Eye (tissue), 1 donor: Measurements from ENCODE around the gene NFIX.

Source experiments
- DNase-seq: peaks from one replicate; pipeline ENCODE4 v3.0.0-alpha.2; 2015

Gene NFIX

DNA sequence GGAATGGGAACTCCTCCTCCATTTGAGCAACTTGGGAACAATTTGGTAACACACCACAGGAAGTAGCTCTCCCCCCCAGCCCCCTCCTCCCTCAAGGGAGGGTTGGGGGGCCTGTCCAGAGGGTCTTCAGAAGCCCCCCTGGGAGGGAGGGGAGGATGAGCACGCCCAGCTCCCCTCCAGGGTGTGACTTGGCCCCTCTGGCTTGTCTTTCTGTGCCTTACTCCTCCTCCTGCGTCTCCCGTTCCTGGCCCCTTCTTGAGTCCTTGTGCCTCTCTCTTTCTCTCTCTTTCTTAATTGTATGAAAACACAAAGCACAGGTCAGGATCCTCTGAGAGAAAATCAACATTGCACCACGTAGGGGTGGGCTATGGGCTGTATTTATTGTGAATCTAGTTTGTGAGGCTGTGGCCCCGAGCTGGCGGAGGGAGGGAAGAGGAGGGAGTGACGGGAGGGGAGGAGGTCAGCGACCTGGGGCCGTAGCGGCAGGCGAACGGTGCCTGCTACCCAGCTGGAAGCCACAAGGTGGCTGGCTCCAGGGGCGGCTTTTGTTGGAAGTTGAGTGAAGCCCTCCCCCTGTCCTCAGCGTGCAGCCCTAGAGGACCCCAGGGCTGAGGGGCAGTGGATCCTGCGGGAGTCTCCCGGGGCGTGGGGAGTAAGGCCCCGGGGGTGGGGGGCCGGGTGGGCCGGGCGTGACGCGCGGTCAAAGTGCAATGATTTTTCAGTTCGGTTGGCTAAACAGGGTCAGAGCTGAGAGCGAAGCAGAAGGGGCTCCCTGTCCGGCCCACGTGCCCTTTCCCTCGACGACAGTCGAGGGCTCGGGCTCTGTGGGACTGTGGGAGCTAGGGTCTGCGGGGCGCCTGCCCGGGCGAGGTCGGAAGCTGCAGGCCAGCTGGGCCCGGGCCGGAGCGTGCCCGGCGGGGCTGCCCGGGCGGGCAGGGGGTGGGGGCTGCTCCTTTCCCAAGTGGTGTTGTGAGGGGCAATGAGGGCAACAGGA, 101.0 kb downstream of the NFIX start:
- DNase-seq: peak; percentile 70

DNA sequence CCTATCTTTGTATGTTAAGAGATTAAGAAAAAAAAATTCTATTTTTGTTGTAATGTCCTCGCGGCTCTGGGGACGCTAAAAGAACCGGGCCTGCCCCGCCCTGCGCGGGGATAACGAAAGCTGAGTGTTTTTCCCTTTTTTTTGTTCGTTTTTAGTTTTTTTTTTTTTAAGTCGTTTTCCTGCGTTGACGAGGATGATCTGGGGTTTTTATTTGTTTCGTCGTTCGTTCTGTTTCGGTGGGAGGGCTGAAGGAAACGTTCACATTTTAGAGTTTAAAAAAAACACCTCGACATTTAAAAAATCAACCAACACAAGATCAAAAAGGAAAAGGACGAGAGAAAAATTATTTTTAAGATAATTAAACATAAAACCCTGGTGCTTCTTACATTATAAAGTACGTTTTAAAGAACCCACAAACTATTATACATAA, 101.8 kb downstream of the NFIX start:
- DNase-seq: peak; percentile 57

DNA sequence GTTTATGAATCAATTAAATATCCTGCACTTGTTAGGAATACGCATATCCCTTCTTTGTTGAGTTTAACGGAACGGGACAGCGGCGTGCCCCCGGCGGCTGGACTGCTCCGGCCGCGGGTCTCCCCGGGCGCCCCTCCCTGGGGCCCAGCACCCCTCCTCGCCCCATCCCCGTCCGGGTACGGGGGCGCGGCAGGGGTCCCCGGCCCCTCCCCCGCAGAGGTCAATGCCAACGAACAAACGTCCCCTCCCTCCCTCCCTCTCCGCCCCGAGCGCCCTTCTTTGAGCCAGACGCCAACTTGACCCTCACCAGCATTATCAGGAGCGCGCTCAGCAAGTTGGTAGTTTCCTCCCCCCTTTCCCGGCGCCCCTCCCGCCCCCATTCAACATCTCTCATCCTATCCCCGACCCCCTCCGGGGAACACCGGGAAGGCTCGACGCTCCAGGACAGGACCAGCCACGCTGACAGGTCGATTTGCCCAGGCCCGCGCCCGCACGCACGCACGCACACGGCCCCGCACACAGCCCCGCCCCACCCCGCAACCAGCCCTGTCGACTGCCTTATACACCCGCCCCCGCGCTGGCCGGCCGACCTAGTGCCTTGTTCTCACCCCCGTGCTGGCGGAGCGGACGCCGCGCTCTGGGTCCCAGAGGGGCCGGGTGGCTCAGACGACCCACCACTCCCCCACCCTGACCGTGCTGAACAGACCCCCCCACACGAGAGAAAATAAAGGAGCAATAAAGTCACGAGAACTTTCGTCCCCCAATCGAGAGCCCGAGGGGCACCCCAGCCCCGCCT, 102.4 kb downstream of the NFIX start:
- no peak for DNase-seq

DNA sequence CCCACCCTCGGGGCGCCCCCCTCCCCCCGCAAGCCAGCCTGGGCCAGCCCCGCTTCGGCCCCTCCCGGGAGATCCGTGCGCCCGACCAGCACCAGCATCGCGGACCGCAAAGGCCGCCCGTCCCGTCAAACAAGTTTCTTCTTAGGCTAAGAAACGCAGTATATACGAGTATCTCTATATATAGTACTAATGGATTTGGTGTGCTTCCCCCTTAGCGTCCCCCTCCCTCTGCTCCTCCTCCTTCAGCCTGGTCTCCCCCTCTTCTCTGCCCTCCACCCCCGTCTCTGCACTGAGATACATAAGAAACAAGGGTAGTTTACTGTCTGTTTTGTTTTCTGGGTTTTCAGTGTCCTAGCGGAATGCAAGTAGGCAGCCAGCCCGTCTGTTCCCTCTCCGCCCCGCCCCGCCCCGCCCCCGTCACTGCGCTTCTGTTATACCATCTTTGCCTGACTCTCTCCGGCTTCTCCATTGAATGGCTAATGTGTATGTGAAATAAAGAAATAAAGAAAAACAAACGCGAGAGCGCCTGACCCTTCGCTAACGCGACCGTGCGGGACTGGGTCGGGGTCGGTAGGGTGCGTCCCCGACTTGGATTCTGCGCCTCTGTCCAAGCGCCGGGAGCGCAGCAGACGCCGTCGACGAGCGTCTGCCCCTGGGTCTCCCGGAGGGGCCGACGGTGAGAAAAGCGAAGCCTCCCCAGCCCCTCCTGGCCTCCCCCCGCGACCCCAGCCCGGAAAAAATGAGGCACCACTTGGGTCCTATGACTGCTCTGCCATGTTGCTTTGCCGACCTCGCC, 103.2 kb downstream of the NFIX start:
- peak; percentile 68 for DNase-seq

DNA sequence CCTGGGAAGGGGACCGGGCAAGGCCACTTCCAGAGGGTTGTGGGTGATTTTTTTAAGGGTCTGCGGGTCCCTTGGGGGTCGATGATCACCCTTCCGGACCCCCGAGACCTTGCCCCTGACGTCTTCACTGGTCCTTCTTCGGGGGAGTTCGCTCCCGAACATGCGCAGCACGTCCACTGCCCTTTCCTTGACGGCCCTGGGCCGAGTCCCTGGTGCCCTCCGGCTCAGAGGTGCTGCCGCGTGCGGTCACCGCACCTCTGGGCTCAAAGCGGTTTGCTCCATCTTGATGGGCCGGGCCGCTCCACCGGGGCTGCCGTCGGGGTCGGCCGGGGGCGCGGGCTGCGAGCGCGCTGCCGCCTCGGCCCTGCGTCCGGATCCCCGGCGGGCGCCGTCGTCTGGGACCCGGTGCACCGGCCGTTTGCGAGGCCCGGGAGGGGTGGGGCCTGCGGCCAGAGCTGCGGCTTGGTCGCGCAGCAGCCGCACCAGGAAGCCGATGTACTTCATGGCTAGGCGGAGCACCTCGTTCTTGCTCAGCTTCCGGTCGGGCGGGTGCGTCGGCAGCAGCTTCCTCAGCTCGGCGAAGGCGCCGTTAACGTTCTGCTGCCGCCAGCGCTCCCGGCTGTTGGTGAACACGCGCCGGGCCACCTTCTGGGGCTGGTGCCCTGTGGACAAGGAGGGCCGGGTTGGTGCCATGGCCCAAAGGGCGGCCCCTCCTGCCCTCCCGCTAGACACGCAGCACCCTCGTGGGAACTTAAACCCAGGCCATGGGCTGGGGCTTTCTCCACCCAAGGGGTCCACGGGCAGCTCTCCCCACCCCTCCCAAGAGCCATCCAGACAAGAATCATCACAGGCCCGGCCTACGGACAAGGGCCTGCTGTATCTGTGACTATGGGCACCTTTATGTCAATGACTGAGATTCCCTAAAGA, 104.1 kb downstream of the NFIX start:
- peak; percentile 51 for DNase-seq

DNA sequence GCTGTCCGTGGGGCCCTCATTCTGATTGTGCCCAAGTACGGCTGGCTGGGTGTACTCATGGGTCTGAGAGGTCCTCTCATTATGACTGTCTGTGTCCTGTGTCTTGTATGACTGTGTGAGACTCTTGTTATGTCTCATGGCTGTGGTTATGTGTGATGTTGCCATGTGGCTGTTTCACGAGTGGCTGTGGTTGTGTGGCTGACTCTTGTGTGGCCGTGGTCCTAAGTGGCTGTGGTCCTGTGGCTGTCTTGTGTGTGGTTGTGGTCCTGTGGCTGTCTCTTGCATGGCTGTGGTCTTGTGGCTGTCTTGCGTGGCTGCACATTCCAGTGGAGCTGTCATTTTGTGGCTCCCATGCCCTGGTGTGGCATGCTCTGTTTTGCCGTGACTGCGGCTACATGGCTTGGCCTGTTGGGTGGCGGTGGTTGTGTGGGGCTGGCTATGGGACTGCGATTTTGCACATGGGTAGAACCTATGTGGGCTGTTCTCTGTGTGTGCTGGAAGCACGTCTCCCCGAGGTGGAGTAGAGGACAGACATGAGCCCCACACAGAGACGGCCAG, 104.8 kb downstream of the NFIX start:
- no peak for DNase-seq

DNA sequence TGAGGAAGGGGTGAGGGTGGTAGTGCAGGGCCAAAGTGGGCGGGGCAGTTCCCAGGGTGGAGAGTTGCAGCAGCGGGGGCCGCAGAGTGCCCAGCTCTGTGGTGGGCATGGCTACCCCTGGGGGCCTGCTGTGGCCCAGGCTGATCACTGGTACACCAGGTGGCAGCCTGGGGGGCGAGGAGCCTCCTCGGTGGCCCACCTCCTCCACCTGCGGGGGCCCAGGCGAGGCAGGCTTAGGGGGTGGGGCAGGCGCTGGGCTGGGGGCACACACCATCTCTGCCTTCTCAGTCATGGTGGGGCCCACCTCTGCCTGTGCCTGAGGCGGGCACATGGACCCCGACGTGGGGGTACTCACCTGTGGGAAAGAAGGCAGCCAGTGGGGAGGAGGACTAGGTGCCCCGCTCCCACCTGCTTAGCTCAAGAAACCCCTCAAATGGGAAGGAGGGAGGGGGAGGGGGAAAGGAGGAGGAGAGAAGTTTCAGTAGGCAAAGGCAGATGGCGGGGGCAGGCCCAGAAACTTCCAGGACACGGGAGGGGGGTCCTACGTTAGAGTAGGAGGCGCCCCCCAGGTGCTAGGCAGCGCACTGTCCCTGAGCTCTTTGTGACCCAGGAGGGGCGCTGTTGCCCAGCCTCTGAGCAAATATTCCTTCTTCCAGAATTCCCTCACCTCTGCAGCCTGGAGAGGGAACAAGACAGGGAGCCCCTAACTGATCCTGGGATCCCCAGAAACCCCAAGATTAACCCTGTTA, 105.7 kb downstream of the NFIX start:
- DNase-seq: no peak

DNA sequence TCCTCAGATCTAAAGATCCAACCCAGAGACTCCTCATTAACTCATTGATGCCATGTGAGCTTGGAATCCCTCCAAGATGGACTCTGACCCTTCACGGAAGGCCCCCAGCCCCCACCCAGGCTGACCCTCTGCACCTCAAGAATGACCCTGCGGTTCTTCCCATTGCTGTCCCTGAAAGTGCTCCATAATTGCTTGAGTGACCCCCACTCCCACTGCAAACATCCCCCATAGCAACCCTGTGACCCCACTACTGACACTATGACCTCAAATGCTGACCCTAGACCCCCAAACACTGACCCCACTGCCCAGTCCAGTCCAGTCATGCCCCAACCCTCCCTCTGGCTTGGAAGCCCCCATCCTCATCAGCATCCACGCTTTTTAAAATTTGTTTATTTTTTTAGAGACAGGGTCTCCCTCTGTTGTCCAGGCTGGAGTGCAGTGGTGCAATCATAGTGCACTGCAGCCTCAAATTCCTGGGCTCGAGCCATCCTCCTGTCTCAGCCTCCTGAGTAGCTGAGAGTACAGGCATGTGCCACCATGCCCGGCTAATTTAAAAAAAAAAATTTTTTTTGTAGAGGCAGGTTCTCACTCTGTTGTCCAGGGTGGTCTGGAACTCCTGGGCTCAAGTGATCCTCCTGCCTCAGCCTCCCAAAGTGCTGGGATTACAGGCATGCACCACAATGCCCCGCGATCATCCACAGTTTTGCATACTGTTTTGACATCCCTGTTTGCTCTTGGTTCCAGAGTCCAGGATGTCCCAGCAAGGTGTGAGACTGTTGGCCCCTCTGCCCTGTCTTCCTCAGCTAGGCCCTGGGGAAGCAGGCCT, 106.5 kb downstream of the NFIX start:
- no peak for DNase-seq

DNA sequence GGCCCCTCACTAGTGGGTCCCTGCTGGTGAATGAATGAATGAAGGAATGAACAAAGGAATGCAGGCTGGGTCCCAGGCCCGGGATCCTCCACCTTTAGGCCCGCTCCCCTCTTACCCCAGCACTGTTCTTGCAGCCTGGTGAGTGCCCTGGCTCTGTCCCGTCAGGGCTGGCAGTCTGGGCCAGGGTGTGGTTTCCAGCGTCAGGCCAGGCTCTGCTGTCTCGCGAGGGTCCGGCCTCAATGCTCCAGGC, 107.1 kb downstream of the NFIX start:
- DNase-seq: no peak

DNA sequence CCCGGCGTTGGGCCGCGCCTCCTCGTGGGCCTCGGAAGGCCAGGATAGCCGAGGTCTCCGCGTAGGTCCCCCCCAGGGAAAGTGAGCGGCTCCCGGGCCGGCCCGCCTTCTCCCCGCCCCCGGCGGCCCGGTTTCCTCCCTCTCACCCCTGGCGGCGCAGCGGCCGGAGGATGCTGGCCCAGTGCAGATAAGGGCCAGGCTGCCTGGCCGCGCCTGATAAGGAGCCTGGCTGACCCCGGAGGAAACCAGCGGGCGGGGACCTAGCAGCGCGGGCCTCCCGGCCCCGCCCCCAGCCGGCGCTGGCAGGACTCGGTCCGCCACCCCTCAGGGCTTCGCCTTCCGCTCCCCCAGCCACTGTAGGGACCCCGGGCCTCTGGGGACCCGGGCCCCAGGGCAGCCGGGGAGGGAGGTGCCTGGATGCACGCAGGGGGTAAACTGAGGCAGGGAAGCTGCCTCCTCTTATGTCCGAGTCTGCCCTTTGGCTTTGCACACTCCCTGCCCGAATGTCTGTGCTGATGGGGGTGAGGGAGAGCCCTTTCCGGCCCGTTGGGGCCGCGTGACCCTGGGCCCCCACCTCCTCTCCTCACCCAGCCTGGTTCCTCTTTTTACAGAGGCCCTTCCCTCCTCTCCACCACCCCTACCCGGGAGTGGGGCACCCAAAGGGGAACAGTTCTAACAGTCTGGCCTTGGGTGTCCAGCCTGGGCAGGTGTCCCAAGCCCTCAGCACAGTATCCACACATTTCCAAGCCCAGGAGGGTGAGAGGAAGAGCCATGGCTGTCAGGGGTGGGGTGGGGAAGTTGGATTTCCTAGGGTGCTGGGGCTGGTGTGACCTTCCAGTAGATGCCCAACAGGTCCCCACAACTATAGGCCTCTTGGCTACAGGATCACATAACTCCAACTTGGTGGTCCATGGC, 107.6 kb downstream of the NFIX start, which contains the start of gene LYL1:
Gene LYL1 (minus strand): TSS at position 193 of the 915 bp plus-strand sequence. CDS start 1,687 bp downstream, outside the sequence.
- no peak for DNase-seq

DNA sequence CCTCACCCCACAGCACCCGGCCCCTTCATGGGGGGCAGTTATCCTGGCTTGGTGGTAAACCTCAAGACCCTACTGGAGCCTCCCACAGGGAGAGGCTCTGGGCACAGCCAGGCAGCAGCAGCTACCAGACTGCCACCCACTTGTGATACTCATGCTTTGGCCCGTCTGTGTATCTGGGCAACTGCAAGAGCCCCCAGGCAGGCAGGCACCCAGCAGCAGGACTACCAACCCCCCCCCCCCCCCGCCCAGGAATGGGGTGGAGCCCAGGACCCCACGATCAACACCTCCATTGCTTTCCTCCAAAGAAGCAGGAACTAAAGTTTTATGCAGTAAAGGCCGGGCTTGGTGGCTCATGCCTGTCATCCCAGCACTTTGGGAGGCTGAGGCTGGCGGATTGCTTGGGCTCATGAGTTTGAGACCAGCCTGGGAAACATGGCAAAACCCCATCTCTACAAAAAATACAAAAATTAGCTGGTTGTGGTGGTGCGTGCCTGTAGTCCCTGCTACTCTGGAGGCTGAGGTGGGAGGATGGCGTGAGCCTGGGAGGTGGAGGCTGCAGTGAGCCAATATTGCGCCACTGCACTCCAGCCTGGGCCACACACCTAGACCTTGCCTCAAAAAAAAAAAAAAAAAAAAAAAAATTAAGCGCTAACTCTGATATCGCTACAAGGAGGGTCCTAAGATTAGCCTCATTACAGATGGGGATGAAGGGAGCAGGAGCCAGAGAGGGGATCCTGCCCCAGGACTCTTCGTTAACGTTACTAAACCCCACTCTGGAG, 108.5 kb downstream of the NFIX start:
- DNase-seq: no peak

DNA sequence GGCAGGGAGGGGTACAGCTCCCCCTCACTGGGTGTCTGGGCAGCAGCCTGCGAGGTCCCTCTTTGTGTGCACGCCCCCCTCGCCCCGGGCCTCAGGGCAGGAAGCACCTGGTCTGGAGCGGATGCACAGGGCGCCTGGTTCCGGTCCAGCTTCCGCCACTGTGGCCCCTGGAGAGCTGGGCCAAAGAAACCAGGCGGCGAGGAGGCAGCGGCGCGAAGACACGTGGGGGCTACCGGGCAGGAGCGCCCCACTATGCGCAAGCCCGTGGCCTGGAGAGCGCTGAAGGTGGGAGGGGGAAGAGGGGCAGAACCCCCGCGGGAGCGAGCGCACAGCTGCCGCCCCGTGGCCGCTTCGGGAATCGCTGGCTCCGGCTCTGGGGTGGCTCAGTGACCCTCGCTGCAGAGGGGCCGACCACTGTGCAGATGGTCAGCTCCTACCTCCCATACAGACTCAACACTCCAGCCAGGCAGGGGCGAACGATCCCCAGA, 109.1 kb downstream of the NFIX start:
- DNase-seq: no peak

DNA sequence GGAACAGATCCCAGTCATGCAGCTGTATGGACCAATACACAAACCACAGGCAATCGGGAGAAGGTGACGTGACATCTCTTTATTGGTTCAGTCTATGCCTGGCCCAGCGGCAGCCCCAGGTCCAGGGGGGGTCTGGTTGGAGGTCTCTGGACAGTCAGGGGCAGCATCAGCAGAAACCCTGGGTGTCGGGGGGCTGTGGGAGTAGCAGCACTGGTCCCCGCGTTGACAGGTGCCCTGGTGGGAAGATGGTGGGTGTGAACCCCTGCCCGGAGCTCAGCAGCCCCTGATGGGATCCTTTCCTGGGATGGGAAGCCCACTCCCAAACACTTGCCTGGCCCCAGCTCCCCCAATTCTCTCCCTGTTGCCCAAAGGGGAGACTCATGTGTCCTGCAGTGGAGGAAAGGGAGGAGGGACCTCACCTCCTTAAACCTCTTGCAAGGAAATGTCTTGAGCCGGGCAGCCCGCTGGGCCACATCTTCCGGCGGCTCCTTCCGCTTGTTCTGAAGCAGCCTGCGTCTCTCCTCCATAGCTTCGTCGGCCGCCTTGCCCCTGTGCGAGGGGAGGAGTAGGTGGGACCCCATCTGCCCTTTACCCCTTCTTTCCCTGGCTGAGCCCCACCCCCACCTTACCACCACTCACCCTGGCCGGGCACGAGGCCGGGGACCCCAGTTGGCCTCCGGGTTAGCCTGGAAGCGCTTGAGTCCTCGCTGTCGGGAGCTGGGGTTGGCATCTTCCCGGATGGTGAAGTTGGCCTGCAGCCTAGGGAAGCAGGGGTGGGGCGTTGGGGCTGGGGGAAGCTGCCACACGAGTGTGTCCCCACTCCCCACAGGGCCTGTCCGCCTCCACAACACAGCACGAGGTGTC, 109.8 kb downstream of the NFIX start:
- no peak for DNase-seq

DNA sequence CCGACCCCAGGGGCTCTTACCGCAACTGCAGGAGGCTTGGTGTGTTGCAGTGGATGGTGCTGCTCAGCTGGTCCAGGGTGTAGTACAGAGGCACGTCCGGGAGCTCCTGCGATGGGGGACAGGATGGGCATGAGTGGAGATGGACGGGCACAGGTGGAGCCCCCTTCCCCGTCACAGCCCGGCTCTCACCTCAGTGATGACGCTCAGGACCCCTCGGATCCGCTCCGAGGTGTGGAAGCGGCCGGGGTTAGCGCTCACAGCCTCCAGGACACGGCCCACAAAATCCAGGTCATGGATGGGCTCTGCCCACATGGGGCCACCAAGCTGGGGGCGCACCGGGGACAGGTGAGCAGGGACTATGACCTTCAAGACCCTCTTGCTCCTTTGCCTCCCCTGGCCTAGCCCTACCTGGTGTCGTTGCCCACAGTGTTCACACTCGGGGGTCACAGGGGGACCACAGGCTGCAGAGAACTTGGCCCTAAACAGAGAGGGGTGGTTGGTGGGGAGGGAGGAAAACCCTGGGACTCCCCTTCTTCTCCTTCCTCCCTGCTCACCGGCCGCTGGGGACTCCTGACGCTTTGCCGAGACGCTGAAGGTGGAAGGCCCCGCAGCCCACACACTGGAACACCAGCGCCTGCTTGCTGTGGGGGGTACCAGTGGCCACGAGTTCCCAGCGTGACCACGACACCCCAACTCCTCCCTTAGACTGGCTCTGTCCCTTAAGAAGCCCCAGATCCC, 114.3 kb downstream of the NFIX start:
- DNase-seq: no peak

DNA sequence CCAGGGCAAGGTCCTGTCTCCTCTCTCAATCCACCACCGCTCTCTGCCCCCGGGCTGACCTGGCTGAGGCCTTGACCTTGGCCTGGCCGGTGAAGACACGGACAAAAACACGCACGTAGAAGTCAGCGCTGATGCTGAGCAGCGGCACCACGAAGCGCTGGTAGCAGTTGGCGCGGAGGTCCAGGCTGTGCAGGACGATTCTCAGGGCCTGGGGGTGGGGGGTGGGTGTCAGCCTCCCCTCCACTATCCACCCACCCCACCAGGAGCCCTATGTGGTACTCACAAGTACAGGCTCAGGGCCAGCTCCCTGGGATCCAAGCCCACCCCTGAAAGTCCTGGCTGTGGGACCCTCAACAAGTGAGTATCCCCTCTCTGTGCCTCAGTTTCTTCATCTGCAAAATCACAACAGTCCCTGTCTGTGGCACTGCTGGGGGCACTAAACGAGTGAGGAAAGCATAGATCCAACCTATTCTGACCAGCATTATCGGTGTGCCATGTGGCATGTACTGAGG, 114.9 kb downstream of the NFIX start:
- no peak for DNase-seq

DNA sequence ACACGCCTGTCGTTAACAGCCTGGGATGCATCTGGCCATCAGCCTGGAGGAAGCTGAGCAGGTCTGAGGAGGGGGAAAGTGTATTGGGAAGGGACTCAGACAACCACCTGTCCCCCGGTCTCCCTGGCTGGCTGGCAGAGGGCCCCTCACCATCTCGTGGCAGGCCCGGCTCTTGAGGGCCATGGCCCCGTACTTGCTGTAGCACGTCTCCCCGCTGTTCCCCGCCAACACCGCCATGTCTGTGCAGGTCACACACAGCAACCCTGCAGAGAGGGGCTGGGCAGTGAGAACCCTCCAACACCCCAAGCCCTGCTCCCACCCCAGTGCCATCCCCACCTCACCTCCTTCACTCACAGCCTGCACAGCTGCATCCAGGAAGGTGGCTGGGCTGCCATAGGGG, 117.3 kb downstream of the NFIX start:
- no peak for DNase-seq
